Measurements from ENCODE around the gene NPHP4. TPM values are rescaled to one million over a fixed set of nuclear protein-coding genes. Genes with fewer than 3 reads are reported as not detected.

Gene NPHP4
- total and polyA plus RNA-seq, 9 of the 15 experiments (the other 6 are each of a cell fraction or from before 2014, with no cell fraction given) = 0.52 to 26.2 (median 6.7) TPM

DNA sequence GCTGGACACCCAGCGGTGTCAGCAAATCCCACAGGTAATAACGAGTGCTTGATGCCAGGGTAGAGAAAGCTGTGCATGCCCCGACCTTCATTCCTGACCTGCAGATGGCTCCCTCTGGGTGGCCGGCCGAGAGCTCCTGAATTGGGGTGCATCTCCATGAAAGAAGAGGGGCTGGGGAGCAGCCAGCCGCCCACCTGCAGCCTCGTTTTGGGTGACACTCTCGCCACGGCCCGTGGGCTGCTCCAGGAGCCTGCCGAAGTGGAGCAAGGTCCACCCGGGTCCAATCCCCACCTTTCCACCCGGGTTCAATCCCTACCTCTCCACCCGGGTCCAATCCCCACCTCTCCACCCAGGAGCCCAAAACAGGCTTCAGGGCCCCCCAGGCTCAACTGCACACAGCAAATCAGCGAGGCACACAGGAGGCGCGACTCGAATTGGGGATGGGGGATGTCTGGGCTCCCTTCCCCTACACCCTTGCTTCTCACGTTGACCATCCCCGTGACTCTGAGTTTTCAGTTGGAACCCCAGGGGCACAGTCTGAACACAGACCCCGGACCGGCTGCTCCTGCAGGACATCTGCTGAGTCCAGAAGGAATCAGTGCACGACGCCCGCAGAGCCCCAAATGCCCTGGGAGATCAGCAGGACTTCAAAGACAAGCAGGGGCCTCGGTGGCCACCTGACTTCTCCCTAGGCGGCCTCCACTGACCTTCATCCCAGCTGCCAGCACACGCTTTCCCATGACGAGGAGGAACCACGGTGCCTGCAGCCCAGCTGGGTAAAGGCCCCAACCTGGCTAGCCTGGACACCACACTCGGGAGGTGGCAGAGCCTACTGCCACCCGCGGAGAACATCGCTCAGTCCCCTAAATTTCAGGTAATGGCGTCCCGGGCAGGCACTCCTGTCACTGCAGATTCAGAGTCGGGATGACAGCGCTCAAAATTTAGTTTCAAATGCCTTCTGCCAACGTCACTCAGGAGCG is 159.0 kb downstream of the NPHP4 start (continued):
- TF ChIP-seq BRD4 (IDR thresholded peaks at IDR 0.05) (no peak), SNIP1 (IDR thresholded peaks at IDR 0.05; ENCODE audit: low read depth) (no peak), NR3C1 (CRISPR knock-in tag; IDR thresholded peaks at IDR 0.05) (no peak), ZFP1 (CRISPR knock-in tag; IDR thresholded peaks at IDR 0.05) (no peak)
- TF ChIP-seq, protein P1, sequence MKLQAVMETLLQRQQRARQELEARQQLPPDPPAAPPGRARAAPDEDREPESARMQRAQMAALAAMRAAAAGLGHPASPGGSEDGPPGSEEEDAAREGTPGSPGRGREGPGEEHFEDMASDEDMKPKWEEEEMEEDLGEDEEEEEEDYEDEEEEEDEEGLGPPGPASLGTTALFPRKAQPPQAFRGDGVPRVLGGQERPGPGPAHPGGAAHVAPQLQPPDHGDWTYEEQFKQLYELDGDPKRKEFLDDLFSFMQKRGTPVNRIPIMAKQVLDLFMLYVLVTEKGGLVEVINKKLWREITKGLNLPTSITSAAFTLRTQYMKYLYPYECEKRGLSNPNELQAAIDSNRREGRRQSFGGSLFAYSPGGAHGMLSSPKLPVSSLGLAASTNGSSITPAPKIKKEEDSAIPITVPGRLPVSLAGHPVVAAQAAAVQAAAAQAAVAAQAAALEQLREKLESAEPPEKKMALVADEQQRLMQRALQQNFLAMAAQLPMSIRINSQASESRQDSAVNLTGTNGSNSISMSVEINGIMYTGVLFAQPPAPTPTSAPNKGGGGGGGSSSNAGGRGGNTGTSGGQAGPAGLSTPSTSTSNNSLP (IDR thresholded peaks at IDR 0.05; ENCODE audit: borderline replicate concordance, low read depth, low read length) = no peak

DNA sequence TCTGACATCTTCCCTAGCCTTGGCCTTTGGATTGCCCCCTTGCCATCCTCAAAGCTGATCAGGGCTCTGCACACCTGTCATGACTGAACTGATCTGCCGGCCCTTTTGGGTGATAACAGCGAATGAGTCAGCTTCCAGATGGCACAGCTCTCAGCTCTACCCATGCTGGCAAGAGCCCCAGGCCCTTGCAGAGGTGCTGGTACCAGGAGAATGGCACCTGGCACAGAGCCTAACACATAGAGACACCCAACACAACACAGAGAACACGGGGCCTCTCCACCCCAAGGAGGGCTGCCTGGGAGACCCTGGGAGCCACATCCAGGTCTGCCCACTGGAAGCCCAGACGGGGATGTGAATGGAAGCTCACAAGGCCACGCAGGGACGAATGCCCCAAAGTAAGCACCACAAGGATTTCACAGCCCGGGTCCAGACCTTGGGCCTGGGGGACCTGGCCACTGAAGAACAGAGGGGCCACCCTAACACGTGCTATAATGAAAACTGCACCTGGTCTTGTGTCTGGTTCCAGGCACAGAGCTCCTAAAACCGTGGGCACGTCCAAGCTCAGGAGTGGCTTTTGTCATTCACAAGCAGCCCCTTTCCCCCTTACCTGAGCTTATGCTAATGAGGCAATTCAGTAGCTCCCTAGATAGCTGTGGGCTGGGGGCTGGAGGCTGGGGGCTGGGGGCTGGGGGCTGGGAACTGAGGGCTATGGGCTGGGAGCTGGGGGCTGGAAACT is 160.5 kb downstream of the NPHP4 start:
- in situ Hi-C loops (cut with MboI) (no loop called here), intact Hi-C loops (cut with micrococcal nuclease) (loop anchor here (10.0 kb wide), 1 partner anchor 77 kb away; no protein-coding TSS in a partner anchor)
- no peak overlapping the region for H3K27ac ChIP-seq (ENCODE audit: extremely low read depth, low read depth, low read length)
- peaks cover 16% of the 10 kb centered on the region for H4K20me1 ChIP-seq (replicated peaks; ENCODE audit: control insufficient read depth, insufficient read depth, low read length)
- DNase-seq (ENCODE audit: extremely low read depth in 1 of 4, low spot score in 3 of 4) (no peak), ATAC-seq (no peak), FAIRE-seq (no peak)
- peaks cover 39 to 67% of the 10 kb centered on the region in 2 experiments for H3K27me3 ChIP-seq (ENCODE audit: control insufficient read depth in 2 of 2, insufficient read depth in 2 of 2, low read length in 2 of 2)
- no peaks in the 10 kb centered on the region for H3K9me3 ChIP-seq (replicated peaks; ENCODE audit: control insufficient read depth, insufficient read depth, low read depth, low read length)
- no peaks in the 10 kb centered on the region for H3K79me2 ChIP-seq (ENCODE audit: control insufficient read depth, insufficient read depth, low read length)
- H3K4me1 ChIP-seq (replicated peaks in 1 of 2; ENCODE audit: control insufficient read depth in 2 of 2, insufficient read depth in 2 of 2, low read length in 2 of 2) = peaks cover 0 to 10% of the 10 kb centered on the region in 2 experiments; a peak in 1 of 5 replicates
- BruUV-seq (replicated peaks) = no TSS peak
- H3K9ac ChIP-seq (ENCODE audit: insufficient read depth in 1 of 2, low read depth in 2 of 2, low read length in 2 of 2) = no peak overlapping the region
- POLR2A ChIA-PET = no interaction called here
- WGBS (ENCODE audit: insufficient coverage, low coverage, missing lambda C conversion rate) = 2% methylated on average over 10 of the region's 10 CpGs
- H3K4me3 ChIP-seq = no peak overlapping the region
- H2AFZ ChIP-seq (ENCODE audit: low read depth, low read length) = no peak overlapping the region
- no peak overlapping the region for H3K4me2 ChIP-seq (ENCODE audit: insufficient read depth, low read length)
- TF ChIP-seq WHSC1 (IDR thresholded peaks at IDR 0.05; ENCODE audit: low read length) = no peak
- TF ChIP-seq SRSF9 (IDR thresholded peaks at IDR 0.05; ENCODE audit: borderline replicate concordance, low read depth, low read length) = no peak
- no peak for TF ChIP-seq DACH1 (IDR thresholded peaks at IDR 0.05; ENCODE audit: partially characterized antibody)
- no peak for TF ChIP-seq DMBX1 (CRISPR knock-in tag; IDR thresholded peaks at IDR 0.05; ENCODE audit: borderline replicate concordance)
- no peak for TF ChIP-seq CBFA2T2 (conservative IDR thresholded peaks at IDR 0.05)
- no peak for TF ChIP-seq ZZZ3 (IDR thresholded peaks at IDR 0.05)
- TF ChIP-seq, protein P2, sequence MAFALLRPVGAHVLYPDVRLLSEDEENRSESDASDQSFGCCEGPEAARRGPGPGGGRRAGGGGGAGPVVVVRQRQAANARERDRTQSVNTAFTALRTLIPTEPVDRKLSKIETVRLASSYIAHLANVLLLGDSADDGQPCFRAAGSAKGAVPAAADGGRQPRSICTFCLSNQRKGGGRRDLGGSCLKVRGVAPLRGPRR (CRISPR knock-in tag; IDR thresholded peaks at IDR 0.05) = no peak
- no peaks in the 10 kb centered on the region for H3K36me3 ChIP-seq (ENCODE audit: control insufficient read depth, insufficient read depth, low read length)
- H3K9me1 ChIP-seq (ENCODE audit: control insufficient read depth, insufficient read depth, low read length) = peaks cover 4% of the 10 kb centered on the region
- CTCF ChIA-PET (ENCODE audit: low intra/inter-chr PET ratio) = no interaction called here
